SW480 (cell line): ENCODE results near the gene FCGR2B.
"Not testable (repeated sequence)": the region's sequence is repeated elsewhere in the genome, so short reads cannot be mapped to it uniquely, and the experiment has no call there.

Experiments used
- DNase-seq: peaks from one replicate; pipeline ENCODE4 v3.0.0-alpha.2; 2016; ENCODE audit warnings: low spot score

The FCGR2B gene

GRCh38 chr1:161662684-161663339 is at the start of gene FCGR2B:
Gene FCGR2B (plus strand): TSS chr1:161663143. CDS start chr1:161663242, 99 bp downstream.
- DNase-seq, result not testable (repeated sequence)

- DNase-seq, result not testable (repeated sequence)
These were observed 46.5 kb upstream of the FCGR2B start for GRCh38 chr1:161616417-161616816.

GRCh38 chr1:161618517-161618916 is 44.4 kb upstream of the FCGR2B start:
- DNase-seq, result not testable (repeated sequence)

GRCh38 chr1:161620399-161620798 is 42.5 kb upstream of the FCGR2B start:
- DNase-seq, result not testable (repeated sequence)

GRCh38 chr1:161621181-161622000 is 41.6 kb upstream of the FCGR2B start:
- DNase-seq, result not testable (repeated sequence)

GRCh38 chr1:161622054-161622453 is 40.9 kb upstream of the FCGR2B start:
- not testable (repeated sequence) for DNase-seq

- not testable (repeated sequence) for DNase-seq
These were observed 39.4 kb upstream of the FCGR2B start for GRCh38 chr1:161623401-161624051.

GRCh38 chr1:161624605-161625004 is 38.3 kb upstream of the FCGR2B start:
- not testable (repeated sequence) for DNase-seq

GRCh38 chr1:161626445-161627146 is 36.3 kb upstream of the FCGR2B start:
- not testable (repeated sequence) for DNase-seq

- not testable (repeated sequence) for DNase-seq
These were observed 32.7 kb upstream of the FCGR2B start for GRCh38 chr1:161630128-161630742.

- no peak for DNase-seq
These were observed 31.9 kb upstream of the FCGR2B start, which contains the start of gene FCGR3B for GRCh38 chr1:161631076-161631475. Gene FCGR3B (minus strand): TSS chr1:161631176. CDS start chr1:161631094, 82 bp downstream.

GRCh38 chr1:161634993-161635392 is 27.9 kb upstream of the FCGR2B start:
- not testable (repeated sequence) for DNase-seq

- DNase-seq, result not testable (repeated sequence)
These were observed 26.7 kb upstream of the FCGR2B start for GRCh38 chr1:161636189-161636782.

GRCh38 chr1:161636976-161637375 is 26.0 kb upstream of the FCGR2B start:
- DNase-seq, result not testable (repeated sequence)

GRCh38 chr1:161638251-161638993 is 24.5 kb upstream of the FCGR2B start:
- not testable (repeated sequence) for DNase-seq

GRCh38 chr1:161639203-161639602 is 23.7 kb upstream of the FCGR2B start:
- not testable (repeated sequence) for DNase-seq

- not testable (repeated sequence) for DNase-seq
These were observed 20.2 kb upstream of the FCGR2B start for GRCh38 chr1:161642697-161643096.

GRCh38 chr1:161643481-161644208 is 19.3 kb upstream of the FCGR2B start:
- DNase-seq, result not testable (repeated sequence)

GRCh38 chr1:161644855-161645254 is 18.1 kb upstream of the FCGR2B start:
- not testable (repeated sequence) for DNase-seq
